EL (cell line): ENCODE results near the gene CHKA.
"Not testable (repeated sequence)": the region's sequence is repeated elsewhere in the genome, so short reads cannot be mapped to it uniquely, and the experiment has no call there.

Source experiments
- DNase-seq: peaks from one replicate; pipeline ENCODE4 v3.0.0-alpha.2; 2016

CHKA gene

DNA sequence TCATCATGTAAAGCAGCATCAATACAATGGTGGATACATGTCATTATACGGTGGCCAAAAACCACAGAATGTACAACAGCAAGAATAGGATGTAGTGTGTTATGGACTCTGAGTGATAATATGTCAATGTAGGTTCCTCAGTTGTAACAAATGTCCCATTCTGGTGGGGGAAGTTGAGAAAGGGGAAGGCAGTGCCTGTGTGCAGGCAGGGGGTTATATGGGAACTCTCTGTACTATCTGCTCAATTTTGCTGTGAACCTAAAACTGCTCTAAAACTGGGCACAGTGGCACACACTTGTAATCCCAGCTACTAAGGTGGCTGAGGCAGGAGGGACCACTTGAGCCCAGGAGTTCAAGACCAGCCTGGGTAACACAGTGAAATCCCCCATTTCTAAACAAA lies 5.9 kb downstream of the CHKA start:
- no peak for DNase-seq

DNA sequence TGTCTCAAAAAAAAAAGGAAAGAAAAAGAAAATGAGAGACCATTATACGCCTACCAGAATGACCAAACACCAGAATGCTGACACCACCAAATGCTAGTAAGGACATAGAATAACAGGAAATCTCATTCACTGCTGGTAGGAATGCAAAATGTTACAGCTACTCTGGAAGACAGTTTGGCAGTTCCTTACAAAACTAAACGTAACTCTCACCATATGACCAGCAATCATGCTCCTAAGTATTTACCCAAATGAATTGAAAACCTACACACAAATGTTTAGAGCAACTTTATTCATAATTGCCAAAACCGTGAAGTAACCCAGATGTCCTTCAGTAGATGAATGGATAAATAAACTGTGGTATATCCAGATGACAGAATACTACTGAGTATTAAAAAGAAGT lies 7.2 kb downstream of the CHKA start:
- DNase-seq = no peak

DNA sequence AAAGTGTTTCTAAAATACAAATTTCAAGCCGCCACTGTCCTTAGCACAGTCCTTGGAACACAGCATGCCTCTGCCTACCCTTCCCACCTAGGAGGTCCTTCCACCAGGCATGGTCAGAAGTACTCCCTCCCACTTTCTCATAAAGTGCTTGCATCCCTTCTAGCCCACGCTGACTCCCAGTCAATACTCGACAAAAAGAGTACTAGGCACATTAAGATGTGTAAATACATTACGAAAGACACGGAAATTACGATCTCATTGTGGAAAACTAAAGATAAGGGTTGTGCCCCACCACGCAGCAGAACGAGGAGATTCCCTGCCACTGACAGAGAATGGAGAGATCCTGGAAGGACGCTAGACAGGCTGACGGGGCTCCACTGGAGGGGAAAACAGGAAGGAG lies 13.5 kb downstream of the CHKA start:
- DNase-seq = no peak

DNA sequence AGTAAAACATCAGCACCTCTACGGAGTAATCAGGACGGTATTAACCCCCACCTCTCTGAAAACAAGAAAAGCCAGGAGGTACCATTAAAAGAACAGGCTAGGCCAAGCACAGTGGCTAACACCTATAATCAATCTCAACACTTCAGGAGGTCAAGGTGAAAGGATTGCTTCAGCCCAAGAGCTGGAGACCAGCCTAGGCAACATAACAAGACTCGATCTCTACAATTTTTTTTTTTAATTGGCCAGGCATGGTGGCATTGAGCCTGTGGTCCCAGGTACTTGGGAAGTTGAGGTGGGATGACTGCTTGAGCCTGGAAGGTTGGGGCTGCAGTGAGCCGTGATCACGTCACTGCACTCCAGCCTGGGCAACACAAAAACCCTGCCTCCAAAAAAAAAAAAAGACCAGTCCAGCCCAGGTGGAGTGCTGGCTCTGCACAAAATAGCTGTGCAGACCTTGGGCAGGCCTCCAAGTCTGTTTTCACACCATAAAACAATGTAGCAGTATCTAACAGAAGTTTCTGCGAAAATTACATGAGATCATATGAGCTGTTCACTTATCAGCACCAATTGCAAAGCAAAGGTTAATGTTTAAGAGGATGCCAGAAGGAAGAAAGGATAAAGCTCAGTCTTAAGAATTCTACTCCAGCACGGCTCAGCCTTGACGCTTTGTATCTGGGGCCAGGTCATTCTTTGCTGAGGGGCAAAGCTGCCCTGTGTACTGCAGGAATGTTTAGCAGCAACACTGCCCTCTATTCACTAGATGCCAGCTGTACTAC lies 14.8 kb downstream of the CHKA start:
- no peak for DNase-seq

DNA sequence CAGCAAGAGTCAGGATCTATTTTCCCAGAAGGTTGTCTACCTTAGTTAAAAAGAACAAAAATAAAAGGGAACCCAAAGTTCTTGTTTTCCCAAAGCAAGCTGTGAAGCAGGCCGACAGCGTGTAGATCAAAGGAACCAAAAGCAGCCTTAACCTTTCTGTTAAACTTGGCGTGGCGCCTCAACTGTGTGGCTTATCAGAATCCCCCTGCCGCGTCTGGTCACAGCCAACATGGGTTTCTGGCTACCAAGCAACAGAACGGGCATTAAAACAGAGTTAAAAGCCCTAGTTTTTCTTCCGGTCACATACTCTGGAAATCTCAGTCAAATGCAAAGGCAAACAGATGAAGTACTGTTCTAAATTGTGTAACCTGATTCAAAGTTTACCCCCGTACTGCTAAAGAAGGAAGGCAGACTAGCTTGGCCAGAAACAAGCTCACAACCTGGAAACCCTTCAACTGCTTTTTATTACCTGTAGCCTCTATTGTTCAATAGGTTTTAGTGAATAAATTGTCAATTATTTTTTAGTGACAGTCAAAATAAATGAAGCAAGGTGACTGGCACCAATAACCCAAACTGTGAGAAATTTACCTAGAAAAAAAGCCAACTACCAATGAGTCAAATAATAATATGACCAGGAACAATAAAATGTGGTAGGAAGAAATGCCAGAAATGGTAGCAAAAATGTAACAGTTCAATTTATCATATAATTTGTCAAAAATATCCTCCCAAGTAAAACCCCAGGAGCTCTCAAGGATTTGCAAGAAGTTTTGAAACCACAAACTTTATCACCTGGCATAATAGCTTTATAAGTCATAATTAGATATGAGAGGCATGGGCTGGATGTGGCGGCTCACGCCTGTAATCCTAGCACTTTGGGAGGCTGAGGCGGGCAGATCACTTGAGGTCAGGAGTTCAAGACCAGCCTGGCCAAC lies 21.4 kb downstream of the CHKA start:
- no peak for DNase-seq

DNA sequence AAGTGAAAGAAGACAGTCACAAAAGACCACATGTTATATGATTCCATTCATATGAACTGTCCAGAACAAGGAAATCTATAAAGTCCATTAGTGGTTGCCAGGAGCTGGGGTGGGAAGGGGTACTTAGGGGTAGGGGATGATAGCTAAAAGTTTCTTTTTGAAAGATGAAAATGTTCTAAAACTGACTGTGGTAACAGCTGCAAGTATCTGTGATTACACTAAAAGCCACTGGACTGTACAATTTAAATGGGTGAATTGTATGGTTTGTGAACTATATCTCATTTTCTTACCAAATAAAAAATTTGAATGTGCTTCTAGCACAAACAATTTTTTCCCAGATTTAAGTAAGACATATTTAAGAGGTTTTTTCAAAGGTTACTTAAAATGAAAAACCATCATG lies 22.1 kb downstream of the CHKA start:
- DNase-seq = no peak

DNA sequence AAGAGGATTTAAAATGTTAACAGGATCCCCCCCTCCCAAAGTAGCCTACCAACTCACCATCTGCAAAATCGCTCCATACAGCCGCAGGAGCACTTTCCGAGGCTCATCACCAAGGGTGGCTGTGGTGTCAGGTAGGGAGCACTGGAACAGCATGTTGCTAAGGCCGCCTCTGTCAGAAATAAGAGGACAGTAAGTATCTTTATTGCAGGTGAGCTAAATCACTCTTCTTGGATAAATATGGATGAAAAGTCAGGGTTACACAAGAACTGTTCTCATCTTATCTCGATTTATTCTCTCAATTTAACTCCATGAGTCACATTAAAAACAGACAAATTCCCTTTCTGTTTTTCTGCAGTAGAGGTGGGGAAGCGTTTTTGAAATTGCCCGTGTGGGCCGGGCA lies 24.2 kb downstream of the CHKA start:
- DNase-seq = no peak

DNA sequence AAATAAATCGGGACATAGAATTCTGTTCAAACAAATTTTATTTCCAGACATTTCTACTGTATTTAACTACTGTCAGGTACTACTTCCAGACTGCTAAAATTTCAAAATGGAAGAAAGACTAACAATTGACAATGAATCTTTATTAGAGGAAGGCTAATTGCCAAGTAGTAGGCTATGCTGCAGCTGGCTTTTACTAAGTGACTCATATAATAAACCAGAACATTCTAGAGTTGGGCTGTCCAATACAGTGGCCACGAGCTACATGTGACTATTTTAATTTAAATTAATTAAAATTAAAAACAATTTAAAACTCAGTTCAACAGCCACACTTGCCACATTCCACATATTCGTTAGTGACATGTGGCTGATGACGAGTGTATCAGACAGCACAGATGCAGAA lies 27.6 kb downstream of the CHKA start:
- no peak for DNase-seq

DNA sequence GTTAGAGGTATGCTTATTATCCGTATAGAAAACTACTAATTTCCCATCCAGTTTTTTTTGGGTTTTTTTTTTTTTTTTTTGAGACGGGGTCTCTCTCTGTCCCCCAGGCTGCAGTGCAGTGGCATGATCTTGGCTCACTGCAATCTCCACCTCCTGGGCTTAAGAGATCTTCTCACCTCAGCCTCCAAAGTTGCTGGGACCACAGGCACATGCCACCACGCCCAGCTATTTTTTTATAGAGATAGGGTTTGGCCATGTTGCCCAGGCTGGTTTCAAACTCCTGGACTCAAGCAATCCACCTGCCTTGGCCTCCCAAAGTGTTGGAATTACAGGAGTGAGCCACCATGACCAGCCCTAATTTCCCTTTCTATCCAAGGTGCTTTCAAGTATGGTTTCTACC lies 28.2 kb downstream of the CHKA start:
- not testable (repeated sequence) for DNase-seq

DNA sequence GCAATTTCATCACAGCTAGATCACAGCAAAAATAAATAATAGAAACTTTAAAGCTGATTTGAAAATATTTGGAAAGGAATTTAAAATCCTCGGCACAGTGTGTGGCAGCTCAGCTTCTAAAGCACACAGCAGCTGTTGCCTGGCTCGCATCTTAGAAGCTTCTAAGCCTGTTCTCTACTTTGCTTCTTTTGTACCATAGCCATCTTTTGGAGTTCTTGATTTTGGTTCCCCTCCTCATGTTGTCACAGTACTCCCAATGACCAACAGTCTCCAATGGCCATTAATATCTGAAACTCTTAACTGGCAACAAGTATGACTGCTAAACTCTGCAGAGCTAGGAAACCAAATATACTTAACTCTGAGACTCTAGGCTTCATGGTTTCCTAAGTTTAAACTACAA lies 28.8 kb downstream of the CHKA start:
- DNase-seq = no peak

DNA sequence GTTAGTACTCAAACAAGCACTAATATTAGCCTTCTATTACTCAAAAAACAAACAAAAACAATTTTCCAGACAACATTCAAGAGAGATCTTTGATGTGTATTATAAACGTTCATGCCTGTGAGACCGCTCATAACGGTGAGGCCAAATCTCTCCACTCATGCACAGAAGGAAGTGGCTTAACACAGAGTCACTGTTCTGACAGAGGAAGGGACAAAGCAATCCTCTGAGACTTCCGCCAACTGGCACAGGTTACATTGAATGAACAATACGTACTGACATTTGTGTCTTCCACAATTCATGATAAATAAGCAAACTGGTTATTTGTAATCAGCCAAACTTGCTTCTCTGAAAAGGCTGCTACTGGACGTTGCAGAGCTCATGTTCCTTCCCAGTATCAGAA lies 30.5 kb downstream of the CHKA start:
- DNase-seq = no peak

DNA sequence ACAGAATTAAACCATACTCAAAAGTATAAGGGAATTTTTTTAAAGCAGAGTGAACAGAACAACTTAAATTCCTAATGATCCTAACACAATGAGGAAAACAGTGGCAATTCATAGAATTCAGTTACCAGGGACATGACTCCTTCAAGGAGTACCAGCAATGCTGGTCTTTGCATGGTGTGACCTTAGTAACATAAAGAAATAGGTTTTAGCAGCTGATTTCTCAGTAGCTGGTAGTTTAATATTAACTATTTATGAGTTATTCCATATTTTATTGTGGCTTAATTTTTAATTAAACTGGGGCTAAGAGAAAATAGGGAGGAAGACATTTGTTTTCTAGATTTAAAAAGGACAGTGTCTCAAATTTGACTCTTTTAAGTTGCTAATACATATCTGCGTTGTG lies 30.9 kb downstream of the CHKA start:
- DNase-seq = no peak

DNA sequence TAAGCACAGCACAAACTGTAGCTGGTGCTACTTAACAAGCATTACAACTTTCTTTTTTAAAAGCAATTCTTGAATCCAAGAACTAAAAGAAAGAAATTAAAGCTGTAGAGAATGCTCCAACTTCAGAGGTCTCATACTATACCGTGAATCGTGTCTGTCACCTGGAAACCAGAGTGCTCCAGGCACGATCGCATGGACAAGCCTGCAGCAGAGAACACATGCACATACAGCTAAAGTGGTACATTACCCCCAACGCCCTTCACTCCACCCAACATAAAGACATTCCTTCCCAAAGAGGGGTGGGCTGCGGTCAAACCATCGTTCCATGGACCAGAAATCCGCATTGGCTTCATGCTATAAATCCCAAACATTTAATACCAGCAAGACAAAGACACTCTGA lies 31.5 kb downstream of the CHKA start:
- DNase-seq = no peak

DNA sequence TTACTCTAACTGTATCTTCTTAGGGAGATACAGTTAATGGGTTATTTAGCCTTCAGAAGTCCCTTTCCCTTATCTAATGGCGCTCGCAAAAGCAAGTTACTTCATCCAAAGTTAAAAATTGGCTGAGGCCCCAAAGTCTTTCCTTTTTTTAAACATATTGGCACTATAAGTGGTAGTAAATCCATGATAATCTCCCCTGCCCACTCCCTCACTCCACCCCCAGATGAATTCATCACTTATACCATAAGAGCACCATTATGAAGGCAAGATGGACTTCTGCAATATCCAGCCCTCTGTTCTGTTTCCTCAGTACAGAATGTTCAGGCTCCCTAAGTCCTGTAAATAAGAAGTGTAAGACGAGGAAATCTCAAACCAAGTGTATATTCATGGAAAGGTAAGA lies 37.7 kb downstream of the CHKA start:
- DNase-seq = no peak

DNA sequence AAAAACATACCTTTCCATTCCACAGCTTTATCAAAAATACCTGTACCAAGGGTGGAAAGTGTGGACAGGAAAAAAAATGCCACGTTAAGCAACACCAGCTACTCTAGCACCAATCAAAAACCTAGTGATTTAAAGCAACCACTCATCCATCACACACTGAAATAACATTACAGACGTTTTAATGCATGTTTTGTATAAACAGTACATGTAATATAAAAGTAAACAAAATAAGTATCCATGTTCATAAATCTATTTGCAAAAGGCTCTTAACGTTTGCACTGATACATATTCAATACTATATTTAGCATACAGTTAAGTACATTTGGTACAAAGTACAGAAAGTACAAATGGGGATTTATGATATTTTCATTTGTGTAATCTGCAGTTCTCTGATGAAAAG lies 38.7 kb downstream of the CHKA start:
- DNase-seq = no peak

DNA sequence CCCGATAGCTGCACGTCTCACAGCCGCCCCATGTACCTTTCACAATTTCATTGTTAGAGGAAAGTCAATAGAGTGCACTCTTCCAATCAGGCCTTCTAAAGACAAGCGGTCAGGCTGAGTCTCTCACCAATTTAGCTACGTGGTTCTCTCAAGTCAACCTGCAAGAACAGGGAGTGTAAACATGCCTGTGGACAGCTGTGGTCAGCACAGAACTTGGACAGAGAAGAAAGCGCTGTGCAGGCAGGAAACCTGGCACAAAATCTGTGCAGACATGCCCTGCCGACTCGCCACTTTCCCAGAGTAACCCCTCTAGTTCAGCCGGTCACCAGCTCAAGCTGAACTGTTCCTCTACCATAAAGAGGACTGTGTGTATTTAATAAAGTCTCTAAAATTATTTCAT lies 39.5 kb downstream of the CHKA start:
- DNase-seq = no peak

DNA sequence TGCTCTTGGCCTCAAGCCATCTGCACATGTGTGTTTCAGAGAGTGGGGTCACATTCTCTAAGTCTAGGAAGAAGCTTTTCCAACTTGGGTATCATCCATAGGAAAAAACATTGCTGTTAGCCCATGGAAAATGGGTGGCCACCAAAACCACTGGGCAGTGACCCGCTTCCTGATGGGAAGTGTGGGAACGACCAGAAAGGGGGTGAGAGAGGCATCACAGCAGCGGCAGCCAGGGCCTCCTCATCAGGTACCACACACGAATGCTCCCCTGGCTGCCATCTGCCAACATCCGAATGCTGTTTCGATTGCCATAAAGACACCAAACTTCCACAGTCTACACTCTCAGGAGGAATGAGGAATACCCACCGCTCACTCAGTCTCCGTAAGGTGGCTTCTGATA lies 40.3 kb downstream of the CHKA start:
- no peak for DNase-seq

DNA sequence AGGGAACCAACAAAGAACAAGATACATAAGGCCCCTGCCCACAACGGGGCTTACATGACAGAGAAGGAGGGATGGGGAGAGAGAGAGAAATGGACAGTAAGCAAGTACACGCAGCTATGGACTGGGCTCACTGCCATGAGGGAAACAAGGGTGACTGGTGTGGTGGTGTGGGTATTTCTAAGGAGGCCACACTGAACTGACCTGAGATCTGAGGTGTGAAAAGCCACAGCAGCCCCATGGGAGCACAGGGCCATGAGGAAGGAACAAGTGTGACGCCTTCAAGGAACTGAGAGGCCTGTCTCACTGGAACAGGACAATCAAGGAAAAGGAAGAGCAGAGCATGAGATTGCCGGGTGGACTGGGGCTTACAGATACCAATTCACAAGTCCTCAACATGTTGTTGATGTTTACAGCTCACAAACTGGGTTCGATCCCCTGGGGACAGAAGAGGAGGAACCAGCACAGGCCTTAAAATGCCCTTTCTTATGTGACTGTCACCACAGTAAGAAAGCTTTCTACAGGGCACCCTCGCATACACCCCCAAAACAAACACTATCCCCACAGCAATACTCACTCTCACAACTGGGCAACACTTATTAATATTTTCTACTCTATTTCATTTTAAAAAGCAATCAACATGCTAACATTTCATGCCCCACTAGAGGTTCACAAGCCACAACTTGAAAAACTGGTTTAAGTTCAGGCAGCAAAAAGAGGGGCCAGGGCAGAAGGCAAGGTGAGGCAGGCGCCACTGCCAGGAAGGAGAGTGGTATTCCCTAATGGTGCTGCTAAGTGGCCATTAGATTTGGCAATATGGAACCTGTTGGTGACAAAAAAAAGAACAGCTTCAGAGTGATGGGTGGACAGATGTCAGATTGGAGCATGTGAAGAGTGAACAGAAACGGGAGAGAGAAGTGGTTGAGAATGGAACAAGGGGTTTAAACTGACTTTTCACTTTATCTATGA lies 43.3 kb downstream of the CHKA start:
- no peak for DNase-seq

DNA sequence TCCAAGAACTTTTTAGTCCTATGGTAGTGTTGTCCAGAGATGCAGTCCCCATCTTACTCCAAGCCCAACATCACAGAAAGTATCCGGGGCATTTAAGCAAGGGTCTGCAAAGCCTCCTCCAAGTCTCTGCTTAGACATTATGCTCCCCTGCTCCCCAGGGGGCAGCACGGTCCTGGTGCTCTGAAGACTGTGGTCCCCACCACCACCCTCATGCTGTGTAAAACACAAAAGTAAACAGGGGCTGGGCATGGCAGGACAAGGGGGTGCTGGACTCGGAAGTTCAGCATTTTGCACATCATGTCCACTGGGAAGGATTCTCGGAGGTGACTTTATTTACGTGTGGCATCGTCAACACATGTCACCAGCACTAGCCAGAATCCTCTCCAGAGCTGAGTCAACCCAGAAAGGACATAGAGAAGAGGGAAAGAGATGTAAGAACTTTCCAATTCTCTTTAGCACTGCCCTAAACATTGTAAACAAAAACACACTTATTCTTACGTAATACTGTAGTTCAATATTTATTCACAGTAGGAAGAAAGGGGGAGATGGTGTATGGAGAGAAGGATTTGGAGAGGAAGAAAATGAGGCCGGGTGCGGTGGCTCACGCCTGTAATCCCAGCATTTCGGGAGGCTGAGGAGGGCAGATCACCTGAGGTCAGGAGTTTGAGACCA lies 44.7 kb downstream of the CHKA start:
- DNase-seq = no peak

DNA sequence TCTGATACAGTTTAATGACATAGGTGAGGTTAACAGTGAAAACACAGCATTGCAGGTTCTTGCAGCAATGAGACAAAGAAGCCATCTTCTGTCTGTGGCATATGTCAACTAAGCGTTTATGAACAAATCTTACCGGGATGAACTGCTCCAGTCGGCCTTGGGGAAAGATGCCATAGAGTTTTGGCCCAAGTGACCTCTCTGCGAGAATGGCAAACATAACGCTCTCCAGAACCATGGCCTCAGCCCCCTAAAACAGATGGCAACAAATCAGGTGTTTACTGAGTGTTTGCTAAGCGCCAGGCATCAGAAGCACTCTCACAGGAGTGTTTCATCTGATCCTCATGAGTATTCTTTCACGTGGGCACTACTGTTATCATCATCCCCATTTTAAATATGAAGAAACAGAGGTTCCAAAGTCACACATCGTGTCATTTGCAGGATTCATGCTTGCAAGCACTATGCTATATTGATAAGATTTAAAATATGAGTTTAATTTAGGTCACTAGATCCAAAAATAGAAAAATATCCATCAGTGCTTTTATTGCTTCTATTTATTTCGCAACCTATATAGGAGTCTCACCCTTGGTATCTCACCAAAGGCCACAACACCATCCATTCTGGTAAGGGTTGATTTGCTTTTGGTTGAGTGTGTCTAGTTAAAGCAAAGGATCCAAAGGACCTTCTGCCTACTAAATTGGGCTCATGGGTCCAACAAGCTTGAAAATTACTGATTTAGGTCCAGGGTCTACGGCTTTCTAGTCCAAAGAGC lies 46.4 kb downstream of the CHKA start:
- DNase-seq = no peak

DNA sequence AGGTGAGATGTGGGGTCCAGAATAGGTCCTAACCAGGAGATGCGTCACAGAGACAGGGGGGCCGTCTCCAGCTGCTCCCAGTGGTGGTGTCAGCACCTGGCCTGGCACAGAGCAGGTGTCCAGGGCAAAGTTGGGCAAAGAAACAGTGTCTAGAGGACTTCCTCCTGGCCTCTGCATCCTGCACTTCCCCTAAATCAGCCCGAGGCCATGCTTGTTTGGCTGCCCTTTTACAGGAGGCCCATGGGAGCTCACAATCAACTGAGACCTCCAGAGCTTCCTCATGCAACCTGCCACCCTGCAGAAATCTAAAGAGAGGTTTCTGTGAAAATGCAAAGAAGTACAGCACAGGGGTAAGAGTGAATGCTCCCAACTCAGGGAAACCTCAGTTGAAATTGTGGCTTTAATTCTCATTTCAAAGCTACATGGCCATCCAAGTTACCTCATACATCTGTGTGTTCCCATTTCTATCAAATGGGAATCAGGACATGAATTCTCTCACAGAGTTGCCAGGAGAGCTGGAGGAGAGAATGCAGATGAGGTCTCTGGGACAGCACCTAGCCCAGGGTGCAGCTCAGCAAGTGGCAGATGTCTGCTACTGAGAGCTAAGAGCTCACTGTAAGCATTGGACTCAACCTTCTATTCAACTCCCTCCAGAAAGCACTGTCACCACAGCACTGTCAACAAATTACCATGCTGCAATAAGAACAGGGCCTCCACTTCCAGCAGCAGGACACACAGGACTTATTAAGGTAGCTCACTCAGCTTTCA lies 49.7 kb downstream of the CHKA start:
- no peak for DNase-seq
